ENCODE measurements around the gene LDHB.

The LDHB gene

GRCh38 chr12:21697904-21698630 lies 40.4 kb upstream of the LDHB start:
- Histone ChIP-seq H3K4me3 (ENCODE audit: insufficient read depth, low read length, poor library complexity, severe bottlenecking) (no peak overlapping the region), H2AFZ (ENCODE audit: low read depth, low read length, severe bottlenecking) (no peak overlapping the region), H3K27ac (ENCODE audit: low read depth, low read length) (no peak overlapping the region), H3K9ac (ENCODE audit: low read length) (no peak overlapping the region), H3K4me2 (ENCODE audit: low read depth, low read length, poor library complexity, severe bottlenecking) (no peak overlapping the region), H3K79me2 (ENCODE audit: insufficient read depth, low read length) (no peaks in the 10 kb centered on the region), H3K36me3 (ENCODE audit: low read length) (no peaks in the 10 kb centered on the region), H4K20me1 (ENCODE audit: low read depth, low read length) (no peaks in the 10 kb centered on the region), H3K9me2 (replicated peaks; ENCODE audit: insufficient read depth, low read length) (no peaks in the 10 kb centered on the region), H3F3A (ENCODE audit: insufficient read depth) (no peaks in the 10 kb centered on the region), H3K9me3 (ENCODE audit: insufficient read depth, low read length) (no peaks in the 10 kb centered on the region), H3K27me3 (ENCODE audit: low read length) (no peaks in the 10 kb centered on the region)
- TF ChIP-seq EZH2phosphoT487 (conservative IDR thresholded peaks at IDR 0.05; ENCODE audit: low read length): no peak
- TF ChIP-seq CTCF (IDR thresholded peaks at IDR 0.05; ENCODE audit: insufficient read depth, low read length, poor library complexity, severe bottlenecking): no peak

- Histone ChIP-seq H3K27me3 (ENCODE audit: low read length) (no peaks in the 10 kb centered on the region), H3K79me2 (ENCODE audit: insufficient read depth, low read length) (no peaks in the 10 kb centered on the region), H3K27ac (ENCODE audit: low read depth, low read length) (no peak overlapping the region), H3K4me2 (ENCODE audit: low read depth, low read length, poor library complexity, severe bottlenecking) (no peak overlapping the region), H4K20me1 (ENCODE audit: low read depth, low read length) (no peaks in the 10 kb centered on the region), H3K36me3 (ENCODE audit: low read length) (no peaks in the 10 kb centered on the region), H3K9ac (ENCODE audit: low read length) (no peak overlapping the region), H3K9me2 (replicated peaks; ENCODE audit: insufficient read depth, low read length) (no peaks in the 10 kb centered on the region), H3K4me3 (ENCODE audit: insufficient read depth, low read length, poor library complexity, severe bottlenecking) (no peak overlapping the region), H3F3A (ENCODE audit: insufficient read depth) (no peaks in the 10 kb centered on the region), H2AFZ (ENCODE audit: low read depth, low read length, severe bottlenecking) (no peak overlapping the region), H3K9me3 (ENCODE audit: insufficient read depth, low read length) (no peaks in the 10 kb centered on the region)
- no peak for TF ChIP-seq CTCF (IDR thresholded peaks at IDR 0.05; ENCODE audit: insufficient read depth, low read length, poor library complexity, severe bottlenecking)
- no peak for TF ChIP-seq EZH2phosphoT487 (conservative IDR thresholded peaks at IDR 0.05; ENCODE audit: low read length)
Observed at GRCh38 chr12:21696625-21697024, 39.0 kb upstream of the LDHB start.

GRCh38 chr12:21695986-21696385 lies 38.3 kb upstream of the LDHB start:
- H3K4me2 ChIP-seq (ENCODE audit: low read depth, low read length, poor library complexity, severe bottlenecking): no peak overlapping the region
- no peaks in the 10 kb centered on the region for H4K20me1 ChIP-seq (ENCODE audit: low read depth, low read length)
- no peaks in the 10 kb centered on the region for H3K36me3 ChIP-seq (ENCODE audit: low read length)
- no peak for TF ChIP-seq CTCF (IDR thresholded peaks at IDR 0.05; ENCODE audit: insufficient read depth, low read length, poor library complexity, severe bottlenecking)
- TF ChIP-seq EZH2phosphoT487 (conservative IDR thresholded peaks at IDR 0.05; ENCODE audit: low read length): no peak
- H3K9me2 ChIP-seq (replicated peaks; ENCODE audit: insufficient read depth, low read length): no peaks in the 10 kb centered on the region
- no peak overlapping the region for H3K9ac ChIP-seq (ENCODE audit: low read length)
- H3K27ac ChIP-seq (ENCODE audit: low read depth, low read length): no peak overlapping the region
- H3K79me2 ChIP-seq (ENCODE audit: insufficient read depth, low read length): no peaks in the 10 kb centered on the region
- no peak overlapping the region for H3K4me3 ChIP-seq (ENCODE audit: insufficient read depth, low read length, poor library complexity, severe bottlenecking)
- no peaks in the 10 kb centered on the region for H3K9me3 ChIP-seq (ENCODE audit: insufficient read depth, low read length)
- no peaks in the 10 kb centered on the region for H3F3A ChIP-seq (ENCODE audit: insufficient read depth)
- H2AFZ ChIP-seq (ENCODE audit: low read depth, low read length, severe bottlenecking): no peak overlapping the region
- no peaks in the 10 kb centered on the region for H3K27me3 ChIP-seq (ENCODE audit: low read length)

Data from SU-DHL-6 (cell line).